ENCODE results near the gene SLX4IP. TPM values are rescaled to one million over a fixed set of nuclear protein-coding genes. Genes with fewer than 3 reads are reported as not detected.

SLX4IP gene
- polyA plus RNA-seq, 3 donors, result 6.8 to 7.4 (median 7.1) TPM

DNA sequence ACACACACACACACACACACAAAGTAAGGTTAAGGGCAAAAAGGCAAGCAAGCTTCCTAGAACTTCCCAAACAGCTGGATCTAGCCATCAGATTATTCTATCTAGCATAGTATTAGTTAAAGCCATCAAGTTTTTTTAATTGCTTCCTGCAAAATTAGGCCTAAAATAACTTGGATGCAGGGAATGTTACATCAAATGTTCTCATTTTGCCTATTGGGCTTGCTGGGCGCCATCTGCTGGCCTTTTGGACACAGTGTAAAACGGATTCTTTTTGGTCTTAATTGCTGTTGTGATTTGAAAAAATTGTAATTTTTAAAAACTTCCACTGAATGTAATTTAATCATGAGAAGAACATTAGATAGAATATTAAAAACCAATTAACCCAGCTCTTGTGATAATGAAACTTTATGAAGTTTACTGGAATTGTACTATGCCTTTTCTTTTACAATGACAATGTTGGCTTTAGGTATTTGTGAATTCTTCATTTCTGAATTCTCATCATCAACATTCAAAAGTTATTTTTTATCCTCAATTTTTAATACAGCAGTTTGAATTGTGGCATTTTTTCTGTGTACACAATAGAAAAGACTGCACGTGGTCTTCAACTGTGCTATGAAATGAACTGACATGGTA is 7.9 kb upstream of the SLX4IP start:
- DNase-seq (ENCODE audit: low read depth in 3 of 3, low spot score in 2 of 3), result peak; percentile 20 to 37 (median 36)

DNA sequence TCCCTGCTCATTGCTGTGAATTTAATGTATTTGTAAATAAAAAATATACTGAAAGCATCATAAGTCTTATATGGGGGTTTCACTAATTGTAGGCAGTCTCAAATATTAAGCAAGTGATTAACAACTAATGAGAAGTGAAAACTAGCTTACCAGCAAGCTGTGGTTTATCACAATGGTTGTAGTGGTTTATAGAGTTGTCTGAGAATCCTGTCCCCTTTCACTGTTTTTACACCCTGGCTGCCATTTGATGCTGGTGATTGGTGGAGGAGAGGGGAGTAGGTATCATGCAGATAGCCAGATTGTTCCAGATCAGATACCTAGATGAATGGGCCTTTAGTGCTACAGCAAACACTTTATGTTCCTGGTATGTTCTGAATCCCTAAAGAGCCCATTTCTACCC is 7.1 kb upstream of the SLX4IP start:
- DNase-seq (ENCODE audit: low read depth in 3 of 3, low spot score in 2 of 3), result no peak

DNA sequence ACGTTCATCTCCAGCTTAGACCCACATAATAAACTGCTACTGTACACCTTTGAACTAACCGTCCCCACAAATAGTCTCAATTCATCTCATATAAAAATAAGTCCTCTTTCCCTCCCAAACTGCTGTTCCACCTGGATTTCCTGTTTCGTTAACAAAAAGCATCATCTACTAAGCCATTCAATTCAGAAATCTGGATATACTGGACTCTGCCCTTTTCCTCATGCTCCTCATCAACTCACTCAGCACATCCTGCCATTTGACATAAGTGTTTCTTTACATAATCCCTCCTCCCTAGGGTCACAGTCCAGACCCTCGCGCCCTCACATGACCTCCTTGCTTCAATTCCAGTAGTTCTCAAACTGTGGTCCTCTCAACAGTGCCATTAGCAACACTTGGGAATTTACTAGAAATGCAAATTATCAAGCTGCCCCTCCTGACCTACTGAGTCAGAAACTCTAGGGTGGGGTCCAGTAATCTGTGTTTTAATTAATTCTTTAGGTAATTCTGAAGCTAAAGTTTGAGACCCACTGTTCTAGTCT is 5.6 kb upstream of the SLX4IP start:
- DNase-seq (ENCODE audit: low read depth in 3 of 3, low spot score in 2 of 3), result no peak

GRCh38 chr20:10430000-10430466 is 5.1 kb upstream of the SLX4IP start:
- no peak for DNase-seq (ENCODE audit: low read depth in 3 of 3, low spot score in 2 of 3)

DNA sequence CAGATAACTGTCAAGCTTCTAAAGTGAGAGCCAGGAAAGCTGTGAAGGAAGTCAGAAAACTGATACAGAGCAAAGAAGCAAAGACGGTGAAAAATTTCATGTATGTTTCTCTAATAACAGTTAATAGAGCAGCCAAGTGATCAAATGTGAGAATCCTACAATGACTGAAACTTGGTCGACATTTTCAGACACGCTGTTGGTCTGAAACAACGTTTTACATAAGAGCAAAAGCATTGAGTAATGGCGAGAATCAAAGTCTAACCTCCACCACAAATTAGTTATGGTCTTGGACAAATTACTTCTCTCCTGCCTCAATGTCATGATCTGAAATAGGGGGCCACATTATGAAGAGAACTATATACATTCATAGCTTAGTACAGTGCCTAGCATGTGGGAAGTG is 4.4 kb upstream of the SLX4IP start:
- no peak for DNase-seq (ENCODE audit: low read depth in 3 of 3, low spot score in 2 of 3)

DNA sequence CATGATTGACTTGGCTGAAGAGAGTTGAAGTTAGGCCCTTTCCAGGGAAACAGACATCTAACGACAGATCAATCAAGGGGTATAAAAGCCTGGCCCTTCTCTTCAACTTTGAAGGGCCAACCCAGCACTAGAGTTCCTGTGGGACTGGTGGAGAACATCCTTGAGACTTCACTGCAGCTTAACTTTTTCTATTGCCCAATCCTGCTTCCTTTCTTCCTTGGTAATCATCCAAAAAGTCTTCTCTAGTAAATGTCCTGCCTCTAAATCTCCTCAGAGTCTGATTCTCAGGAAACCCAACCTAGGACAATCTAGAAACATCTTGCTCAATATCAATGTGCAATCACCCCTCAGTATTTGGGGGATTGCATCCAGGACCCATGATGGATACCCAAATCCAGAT is 3.0 kb upstream of the SLX4IP start:
- no peak for DNase-seq (ENCODE audit: low read depth in 3 of 3, low spot score in 2 of 3)

DNA sequence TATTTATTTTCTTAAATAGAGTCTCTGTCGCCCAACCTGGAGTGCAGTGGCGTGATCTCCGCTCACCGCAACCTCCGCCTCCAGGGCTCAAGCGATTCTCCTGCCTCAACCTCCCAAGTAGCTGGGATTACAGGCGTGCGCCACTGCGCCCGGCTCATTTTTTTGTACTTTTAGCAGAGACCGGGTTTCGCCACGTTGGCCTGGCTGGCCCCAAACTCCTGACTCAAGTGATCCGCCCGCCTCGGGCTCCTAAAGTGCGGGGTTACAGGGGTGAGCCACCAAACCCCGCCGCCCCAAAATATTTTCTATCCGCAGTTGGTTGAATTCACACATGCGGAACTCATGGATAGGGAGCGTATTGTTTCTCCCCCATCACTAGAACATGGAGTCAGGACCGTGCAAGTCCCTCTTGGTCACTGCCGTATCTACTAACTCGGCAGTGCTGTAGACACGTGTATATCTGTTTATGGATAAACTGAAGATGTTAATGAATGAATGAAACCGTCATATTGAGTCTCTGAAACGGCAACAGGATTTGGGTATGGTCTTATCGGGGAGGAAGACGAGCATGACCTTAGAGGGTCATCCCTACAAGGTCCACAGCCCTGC is 2.0 kb upstream of the SLX4IP start:
- peak in 1 of 3 donors; percentile 3 for DNase-seq (ENCODE audit: low read depth in 3 of 3, low spot score in 2 of 3)

- peak in 2 of 3 donors; percentile 90 to 91 for DNase-seq (ENCODE audit: low read depth in 3 of 3, low spot score in 2 of 3)
Observed at GRCh38 chr20:10433623-10434466, 1.3 kb upstream of the SLX4IP start, which contains the start of gene MKKS. Gene MKKS, minus strand, starts transcription at chr20:10434222. Its CDS starts 20,708 bp downstream, at chr20:10413514.

DNA sequence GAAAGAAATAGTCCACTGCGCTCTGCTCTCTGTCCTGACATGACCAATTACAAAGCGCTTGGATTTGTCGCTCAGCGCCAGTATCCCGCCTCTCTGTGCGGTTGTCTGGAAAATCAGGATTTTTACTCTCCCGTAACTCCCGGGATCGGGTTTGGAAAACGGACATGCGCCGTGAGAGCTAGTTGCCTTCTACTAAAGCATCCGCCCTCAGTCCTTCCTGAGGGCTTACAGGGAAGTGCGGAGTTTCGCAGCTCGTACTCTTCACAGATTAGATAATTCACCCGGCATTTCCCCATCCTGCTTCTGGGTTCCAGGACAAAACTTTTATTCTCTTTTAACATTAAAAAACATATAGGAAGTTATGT is 656 bp upstream of the SLX4IP start:
- peak; percentile 97 to 99 (median 98) for DNase-seq (ENCODE audit: low read depth in 3 of 3, low spot score in 2 of 3)

- DNase-seq (ENCODE audit: low read depth in 3 of 3, low spot score in 2 of 3), result no peak
Observed at GRCh38 chr20:10436053-10436699, 1.1 kb downstream of the SLX4IP start.

GRCh38 chr20:10438217-10438616 is 3.1 kb downstream of the SLX4IP start:
- no peak for DNase-seq (ENCODE audit: low read depth in 3 of 3, low spot score in 2 of 3)

GRCh38 chr20:10443936-10444335 is 8.8 kb downstream of the SLX4IP start:
- DNase-seq (ENCODE audit: low read depth in 3 of 3, low spot score in 2 of 3), result no peak

- no peak for DNase-seq (ENCODE audit: low read depth in 3 of 3, low spot score in 2 of 3)
Observed at GRCh38 chr20:10445758-10446157, 10.7 kb downstream of the SLX4IP start.

GRCh38 chr20:10447028-10447427 is 11.9 kb downstream of the SLX4IP start:
- no peak for DNase-seq (ENCODE audit: low read depth in 3 of 3, low spot score in 2 of 3)

- no peak for DNase-seq (ENCODE audit: low read depth in 3 of 3, low spot score in 2 of 3)
Observed at GRCh38 chr20:10448270-10449156, 13.4 kb downstream of the SLX4IP start.

DNA sequence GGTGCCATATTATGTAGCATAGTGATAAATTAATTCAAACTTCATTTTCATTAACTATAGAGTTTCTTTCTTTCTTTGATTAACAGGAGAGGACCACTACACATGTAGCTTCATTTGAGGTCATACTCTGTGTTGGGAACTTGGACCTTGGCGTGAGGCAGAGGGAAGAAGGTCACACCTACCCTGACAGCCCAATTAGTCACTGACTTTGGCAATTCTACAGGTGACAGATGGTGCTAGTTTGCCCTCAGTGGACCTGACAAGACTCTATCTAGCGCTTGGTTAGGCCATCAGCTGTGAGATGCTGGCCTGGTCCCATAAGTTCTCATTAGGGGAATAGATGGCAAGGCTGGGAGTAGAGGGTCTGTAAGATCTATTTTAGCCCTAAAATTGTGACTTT is 14.2 kb downstream of the SLX4IP start:
- no peak for DNase-seq (ENCODE audit: low read depth in 3 of 3, low spot score in 2 of 3)

DNA sequence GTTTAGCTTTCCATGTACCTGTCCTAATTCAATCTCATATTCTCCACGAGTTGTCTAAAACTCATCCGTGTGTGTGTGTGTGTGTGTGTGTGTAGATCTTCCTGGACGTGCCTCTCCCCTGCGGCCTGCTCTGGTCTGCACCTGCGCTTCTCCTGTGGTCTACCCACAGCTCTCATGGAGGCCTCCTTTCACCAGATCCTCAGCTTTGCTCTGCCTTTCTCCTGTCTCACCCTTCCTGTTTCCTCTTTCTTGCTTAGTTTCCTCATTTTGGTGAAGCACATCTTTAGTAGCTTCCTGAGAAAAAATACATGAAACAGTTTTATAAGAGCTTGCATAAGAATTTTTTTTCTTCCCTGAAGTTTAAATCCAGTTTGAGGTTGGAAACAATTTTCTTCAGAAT is 18.1 kb downstream of the SLX4IP start:
- DNase-seq (ENCODE audit: low read depth in 3 of 3, low spot score in 2 of 3), result no peak

GRCh38 chr20:10454151-10454750 is 19.1 kb downstream of the SLX4IP start:
- no peak for DNase-seq (ENCODE audit: low read depth in 3 of 3, low spot score in 2 of 3)

- no peak for DNase-seq (ENCODE audit: low read depth in 3 of 3, low spot score in 2 of 3)
Observed at GRCh38 chr20:10461495-10461894, 26.4 kb downstream of the SLX4IP start.
